DMS 273 treated with DMSO at 0.1 percent for 48 hours (cell line): ENCODE measurements around the gene RAB40C.

Source experiments
- DNase-seq: peaks from one replicate; lab custom pipeline; 2025; lab: John Stamatoyannopoulos, UW

The RAB40C gene

DNA sequence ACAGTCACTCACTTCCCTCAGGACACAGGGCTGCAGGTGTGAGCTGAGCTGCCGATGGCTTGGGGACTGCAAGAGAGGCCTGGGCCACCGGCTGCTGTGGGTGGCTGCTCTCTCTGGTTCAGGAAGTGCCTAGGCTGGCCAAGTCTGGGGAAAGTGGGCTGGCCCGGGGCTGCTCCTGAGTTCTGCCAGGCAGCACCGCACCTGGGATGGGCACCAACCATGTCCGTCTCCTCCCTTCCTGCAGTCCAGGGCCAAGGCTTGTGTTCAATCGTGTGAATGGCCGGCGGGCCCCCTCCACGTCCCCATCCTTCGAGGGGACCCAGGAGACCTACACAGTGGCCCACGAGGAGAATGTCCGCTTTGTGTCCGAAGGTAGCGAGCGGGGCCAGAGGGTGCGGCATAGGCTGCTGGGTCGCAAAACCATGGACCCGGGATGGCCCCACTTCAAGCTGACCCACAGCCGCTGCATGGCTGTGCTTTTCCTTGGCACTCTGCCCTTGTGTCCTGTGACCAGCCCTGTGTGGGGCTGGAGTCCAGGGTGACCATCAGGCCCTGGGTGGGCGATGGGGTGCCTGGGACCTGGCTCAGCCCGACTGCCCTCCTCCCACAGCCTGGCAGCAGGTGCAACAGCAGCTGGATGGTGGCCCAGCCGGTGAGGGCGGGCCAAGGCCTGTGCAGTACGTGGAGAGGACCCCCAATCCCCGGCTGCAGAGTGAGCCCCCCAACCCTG lies 57.5 kb downstream of the RAB40C start:
- DNase-seq: no peak

DNA sequence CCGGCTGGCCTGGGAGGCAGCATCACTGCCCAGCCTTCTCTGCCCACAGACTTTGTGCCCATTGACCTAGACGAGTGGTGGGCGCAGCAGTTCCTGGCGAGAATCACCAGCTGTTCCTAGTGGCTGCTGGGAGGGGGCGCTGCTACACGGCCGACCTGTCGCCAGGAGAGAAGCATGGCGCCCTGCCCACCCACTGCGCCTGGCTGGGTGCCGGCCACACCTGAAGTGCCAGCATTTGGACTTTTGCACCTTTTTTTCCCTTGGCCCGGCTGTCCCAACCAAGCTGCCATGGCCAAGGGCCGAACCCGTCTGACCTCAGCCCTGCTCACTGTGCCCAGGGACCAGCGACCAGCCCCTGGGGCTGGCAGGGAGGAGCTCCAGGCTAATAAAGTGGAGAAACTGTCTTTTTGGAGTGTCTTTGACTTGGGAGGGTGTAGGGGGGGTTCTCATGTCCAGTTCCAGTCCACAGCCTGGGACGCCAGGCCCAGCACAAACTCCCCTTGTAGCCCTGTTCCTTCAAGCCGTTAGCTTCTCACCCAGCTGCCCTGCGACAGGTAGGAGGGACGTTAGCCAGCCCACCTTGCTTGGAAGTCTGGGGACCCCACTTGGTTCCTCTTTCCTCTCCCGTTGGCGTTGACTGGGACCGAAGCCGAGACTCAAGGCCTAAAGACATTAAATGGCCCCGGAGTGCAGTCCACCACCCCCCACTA lies 58.4 kb downstream of the RAB40C start:
- no peak for DNase-seq

DNA sequence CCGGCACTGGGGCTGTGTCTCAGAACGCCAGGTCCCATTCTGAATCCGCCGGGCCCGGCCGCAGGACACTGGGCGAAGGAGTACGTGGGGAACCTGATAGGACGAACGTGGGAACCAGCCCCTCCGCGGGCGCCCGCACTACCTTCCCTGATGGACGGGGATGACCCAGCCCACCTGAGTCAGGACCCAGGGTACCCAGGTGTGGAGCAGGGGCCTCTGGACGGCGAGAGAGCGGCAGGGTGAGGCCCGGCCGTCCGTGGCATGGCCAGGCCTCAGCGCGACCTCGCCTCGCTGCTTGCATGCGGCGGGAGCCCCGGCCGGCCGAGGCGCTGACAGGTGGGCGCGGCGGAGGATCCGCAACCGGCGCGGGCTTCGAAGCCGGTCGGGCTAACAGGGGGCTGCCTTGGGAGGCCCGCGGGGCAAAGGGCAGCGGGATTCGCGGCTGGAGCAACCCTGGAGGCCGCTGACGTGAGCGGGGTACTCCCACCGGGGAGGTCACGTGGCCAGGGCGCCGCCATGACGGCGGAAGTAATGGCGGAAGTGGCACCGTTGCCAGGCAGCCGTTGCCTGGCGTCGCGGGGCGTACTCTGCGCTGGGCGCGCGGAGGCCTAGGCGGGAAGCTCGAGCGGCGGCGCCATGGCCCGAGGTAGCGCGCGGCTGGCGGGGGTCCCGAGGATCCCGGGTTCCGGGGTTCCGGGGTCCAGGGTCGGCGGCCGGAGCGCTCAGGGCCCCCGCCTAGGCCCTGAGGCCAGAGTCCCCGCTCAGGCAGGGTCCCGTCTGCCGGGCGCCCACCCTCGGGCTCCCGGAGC lies 59.1 kb downstream of the RAB40C start, which contains the start of gene WDR90:
Gene WDR90, plus strand, starts transcription at position 585 of the 809 bp plus-strand sequence. Its CDS starts 52 bp downstream, at position 637.
- peak; percentile 82 for DNase-seq

DNA sequence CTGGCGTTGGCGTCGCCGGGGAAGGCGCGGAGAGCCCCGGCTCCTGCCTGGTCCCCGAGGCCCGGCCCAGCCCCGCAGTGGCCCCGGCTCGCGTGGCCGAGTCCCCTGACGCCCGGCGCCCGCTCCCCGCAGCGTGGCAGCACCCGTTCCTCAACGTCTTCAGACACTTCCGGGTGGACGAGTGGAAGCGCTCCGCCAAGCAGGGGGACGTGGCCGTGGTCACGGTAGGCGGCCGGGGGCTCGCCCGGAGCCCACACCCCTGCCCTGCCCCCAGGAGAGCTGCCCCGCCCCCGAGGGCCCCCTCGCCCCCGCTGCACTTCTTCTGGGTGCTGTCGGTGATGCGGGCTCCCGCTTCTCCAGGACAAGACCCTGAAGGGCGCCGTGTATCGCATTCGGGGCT lies 59.8 kb downstream of the RAB40C start:
- DNase-seq: no peak

DNA sequence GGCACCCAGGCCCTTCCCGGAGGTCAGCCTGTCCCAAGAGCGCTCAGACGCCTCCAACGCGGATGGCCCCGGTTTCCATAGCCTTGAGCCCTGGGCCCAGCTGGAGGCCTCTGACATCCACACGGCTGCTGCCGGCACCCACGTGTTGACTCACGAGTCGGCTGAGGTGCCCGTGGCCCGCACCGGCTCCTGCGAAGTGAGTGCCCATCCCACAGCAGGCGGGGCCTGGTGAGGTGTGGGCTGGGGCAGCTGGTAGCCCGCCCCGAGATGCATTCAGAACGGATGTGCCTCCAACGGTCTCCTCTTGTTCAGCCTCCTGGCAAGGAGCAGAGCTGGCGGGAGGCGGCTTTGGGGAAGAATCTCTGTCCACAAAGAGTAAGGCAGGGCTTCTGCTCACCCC lies 62.0 kb downstream of the RAB40C start:
- DNase-seq: no peak

DNA sequence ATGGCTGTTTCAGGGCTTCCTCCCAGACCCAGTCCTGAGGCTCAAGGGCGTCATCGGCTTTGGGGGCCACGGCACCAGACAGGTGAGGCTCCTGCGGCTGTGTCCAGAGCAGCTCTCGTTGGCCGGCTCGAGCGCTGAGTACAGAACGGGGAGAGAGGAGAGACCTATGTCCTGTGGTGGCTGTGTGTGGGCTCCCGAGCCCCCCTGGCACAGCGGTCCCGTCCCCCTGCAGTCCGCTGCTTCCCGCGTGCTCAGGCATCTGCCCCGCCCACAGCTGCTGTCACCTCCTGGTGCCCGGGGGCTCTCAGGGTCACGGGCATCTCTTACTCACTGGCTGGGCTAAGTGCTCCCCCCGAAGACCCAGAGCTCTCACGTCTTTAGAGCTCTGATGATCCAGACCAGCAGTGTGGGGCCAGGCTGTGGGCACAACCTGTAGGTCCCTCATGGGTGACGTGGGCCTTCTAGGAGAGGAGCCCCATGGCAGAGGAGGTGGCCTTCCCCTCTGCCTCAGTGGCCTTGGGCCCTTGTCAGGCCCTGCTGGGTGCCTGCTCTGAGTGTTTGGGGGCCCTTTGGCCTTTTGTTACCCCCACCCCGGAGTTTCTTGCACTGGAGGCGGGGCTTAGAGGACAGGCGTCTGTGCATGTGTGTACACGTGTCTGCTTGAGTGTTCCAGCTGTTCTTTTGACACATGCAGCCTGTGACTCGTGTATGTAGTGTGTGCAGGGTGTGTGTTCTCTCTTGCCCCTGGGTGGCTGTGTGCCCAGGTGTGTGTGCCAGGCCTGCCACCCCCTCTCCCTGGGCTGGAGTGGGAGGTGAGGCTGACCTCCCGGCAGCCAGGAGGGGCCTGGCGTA lies 62.8 kb downstream of the RAB40C start:
- no peak for DNase-seq

DNA sequence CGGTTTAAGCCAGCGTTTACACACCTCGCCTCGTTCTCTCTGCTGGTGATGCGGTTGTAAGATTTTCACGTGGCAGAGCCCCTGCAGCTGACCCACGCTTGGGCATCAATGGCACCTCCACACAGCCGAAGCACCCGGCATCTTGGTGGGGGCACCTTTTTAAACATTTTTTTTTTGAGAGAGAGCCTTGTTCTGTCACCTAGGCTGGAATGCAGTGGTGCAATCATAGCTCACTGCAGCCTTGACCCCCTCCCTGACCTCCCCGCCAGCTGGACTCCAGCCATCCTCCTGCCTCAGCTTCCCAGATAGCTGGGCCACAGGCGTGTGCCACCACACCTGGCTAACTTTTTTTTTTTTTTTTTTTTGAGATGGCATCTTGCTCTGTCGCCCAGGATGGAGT lies 64.2 kb downstream of the RAB40C start:
- no peak for DNase-seq

DNA sequence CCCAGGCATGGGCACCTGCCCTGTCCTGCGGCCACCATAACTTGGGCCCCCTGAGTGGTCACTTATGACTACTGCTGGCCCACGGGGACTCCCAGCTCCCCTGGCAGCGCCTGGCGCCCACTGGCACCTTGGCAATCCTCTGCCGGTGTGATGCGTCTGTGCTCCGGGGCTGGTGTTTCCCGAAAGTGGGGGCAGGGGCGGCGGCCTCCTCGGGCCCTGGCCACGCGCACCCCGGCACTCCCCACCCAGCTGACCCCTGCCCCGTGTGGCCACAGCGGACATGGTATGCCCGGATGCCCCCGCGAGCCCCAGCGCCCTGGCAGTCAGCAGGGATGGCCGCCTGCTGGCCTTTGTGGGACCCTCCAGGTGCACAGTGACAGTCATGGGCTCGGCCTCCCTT lies 67.6 kb downstream of the RAB40C start:
- no peak for DNase-seq

DNA sequence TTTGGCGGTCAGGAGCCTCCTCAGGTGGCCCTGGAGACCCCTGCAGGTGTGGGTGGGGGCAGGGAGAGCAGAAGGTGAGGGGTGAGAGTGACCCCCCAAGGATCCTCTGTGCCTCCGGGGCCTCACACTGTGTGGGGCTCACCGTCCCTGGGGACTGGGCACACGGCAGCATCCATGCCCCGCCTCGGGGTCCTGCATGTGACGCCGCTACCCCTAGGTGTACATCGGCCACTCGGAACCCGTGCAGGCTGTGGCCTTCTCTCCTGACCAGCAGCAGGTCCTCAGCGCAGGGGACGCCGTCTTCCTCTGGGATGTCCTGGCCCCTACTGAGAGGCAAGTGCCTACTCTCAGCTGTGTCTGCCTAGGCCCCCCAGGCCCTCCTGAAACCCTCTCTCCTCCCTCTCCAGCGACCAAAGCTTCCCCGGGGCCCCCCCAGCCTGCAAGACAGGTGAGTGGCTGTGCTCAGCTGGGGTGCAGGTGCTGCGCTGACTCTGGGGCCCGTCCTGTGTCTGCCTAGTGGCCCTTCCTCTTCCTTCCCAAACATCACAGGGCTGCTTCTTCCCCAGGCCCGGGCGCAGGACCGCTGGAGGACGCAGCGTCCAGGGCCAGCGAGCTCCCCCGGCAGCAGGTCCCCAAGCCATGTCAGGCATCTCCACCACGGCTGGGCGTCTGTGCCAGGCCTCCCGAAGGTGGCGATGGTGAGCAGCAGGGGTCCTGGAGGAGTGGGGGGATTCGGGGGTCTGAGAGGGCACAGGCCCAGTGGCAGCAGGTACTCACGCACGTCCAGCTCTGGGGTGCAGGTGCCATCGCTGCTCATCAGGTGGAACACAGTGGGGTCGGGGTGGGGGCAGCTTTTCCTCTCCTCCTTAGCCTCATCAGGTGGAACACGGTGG lies 69.1 kb downstream of the RAB40C start:
- DNase-seq: no peak

DNA sequence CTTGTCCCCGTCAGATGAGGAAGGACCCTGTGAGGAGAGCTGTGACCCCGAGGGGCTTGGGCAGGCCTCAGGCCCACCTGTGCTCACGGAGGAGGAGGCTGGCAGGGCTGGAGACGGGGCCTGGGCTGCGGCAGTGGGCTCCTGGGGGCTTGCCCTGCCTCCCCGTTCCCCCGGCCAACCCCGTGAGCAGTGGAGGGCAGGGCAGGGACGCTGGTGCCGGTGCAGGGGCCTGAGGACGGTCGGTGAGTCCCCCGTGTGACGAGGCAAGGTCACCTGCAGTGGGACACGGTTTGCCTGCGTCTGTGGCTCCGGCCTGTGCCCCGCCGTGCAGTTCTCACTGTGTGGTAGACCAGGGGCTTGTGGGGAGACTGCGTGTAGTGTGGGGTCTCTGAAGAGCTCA lies 69.8 kb downstream of the RAB40C start:
- DNase-seq: no peak

DNA sequence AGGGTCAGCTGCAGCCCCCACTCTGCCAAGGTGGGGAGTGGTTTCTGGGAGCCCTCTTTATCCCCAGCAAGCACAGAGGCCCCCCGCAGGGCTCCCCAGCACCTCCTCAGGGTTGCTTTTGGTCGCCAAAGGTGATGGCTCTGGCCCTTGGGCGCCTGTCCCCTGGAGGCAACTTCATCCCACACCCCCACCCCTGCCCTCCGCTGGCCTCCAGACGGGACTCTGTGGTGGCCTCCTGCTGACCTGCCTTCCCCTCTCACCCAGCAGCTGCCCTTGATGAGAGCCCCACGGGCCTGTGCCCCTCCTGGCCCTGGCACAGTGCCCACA lies 70.2 kb downstream of the RAB40C start:
- DNase-seq: no peak

DNA sequence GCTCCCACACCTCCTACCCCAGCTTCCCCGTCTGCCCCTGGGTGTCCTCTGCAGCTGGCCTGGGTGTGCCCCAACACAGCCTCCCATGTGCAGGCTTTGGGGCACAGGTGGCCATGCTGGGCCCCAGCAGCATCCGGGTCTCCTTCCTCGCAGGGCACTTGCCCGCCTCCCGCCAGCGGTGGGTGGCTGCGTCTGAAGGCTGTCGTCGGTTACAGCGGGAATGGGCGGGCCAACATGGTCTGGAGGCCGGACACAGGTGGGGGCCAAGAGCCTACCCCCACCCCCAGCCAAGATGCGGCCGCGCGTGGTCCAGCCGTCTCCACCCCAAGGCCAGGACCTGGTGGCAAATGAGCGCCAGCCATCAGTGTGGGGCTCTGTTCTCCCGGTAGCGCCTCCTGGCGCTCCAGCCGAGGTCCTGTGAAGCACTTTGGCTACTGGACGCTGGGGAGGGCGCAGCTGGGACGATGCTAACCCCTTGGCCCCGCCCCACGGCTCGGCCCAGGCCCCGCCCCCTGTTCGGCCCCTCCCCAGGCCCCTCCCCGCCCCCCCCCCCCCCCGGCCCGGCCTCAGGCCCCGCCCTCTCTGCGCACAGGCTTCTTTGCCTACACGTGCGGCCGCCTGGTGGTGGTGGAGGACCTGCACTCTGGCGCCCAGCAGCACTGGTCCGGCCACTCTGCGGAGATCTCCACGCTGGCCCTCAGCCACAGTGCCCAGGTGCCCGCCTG lies 70.8 kb downstream of the RAB40C start:
- DNase-seq: no peak

DNA sequence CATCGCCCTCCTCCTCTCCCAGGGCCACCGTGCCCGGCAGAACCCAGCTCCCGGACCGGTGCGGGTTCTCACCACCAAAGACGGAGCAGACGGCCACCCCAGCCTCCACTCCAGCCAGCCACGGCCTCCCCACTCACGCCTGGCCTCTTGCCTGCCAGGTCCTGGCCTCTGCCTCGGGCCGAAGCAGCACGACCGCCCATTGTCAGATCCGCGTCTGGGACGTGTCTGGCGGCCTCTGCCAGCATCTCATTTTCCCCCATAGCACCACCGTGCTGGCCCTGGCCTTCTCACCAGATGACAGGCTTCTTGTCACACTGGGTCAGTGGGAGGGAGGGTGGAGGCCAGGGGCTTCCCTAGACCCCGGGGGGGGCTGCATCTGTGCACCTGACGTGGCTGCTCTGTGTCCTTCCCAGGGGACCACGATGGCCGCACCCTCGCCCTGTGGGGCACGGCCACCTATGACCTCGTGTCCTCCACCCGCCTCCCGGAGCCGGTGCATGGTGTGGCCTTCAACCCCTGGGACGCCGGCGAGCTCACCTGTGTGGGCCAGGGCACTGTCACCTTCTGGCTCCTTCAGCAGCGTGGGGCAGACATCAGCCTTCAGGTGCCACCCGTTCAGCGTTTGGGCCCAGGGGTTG lies 71.4 kb downstream of the RAB40C start:
- no peak for DNase-seq

DNA sequence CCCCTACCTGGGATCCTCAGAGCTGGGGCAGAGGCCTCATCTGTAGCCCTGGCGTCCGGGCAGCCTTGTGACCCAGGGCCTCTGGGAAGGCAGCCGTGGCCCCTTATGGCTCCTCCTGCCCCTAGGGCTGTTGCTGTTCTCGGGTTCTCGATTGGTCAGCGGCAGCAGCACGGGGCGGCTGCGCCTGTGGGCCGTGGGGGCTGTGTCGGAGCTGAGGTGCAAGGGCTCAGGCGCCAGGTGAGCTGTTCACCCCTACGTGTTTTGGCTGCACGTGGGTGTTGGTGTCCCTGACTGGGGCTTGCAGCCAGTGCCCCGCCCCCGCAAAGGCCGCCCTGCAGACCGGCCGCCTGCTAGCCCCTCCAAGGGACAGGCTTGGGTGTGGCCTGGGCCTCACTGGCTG lies 72.2 kb downstream of the RAB40C start:
- DNase-seq: no peak

DNA sequence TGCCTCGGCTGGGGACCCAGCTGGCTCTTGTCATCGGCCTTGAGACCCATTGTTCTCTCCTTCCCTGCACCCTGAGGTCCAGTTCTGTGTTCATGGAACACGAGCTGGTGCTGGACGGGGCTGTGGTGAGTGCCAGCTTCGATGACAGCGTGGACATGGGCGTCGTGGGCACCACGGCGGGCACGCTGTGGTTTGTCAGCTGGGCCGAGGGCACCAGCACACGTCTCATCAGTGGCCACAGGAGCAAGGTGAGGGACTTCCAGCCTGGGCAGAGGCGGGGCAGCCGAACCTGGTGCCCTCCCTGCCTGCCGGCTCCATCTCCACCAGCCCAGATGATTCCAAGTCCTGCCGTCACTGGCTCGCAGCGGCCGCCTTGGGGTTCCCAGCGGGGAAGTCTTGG lies 72.7 kb downstream of the RAB40C start:
- DNase-seq: no peak

DNA sequence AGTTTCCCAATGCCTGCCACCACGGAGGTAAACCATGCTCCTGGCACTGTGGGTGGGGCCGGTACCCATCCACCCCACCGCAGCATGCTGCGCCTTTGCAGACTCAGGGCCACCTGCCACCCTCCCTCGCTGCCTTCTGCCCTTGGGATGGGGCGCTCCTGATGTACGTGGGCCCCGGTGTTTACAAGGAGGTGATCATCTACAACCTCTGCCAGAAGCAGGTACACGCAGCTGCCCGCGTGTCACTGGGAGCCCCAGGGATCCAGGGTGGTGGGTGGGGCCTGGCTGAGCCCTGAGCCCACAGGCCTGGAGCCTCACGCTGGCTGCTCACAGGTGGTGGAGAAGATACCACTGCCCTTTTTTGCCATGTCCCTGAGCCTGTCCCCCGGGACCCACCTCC lies 76.7 kb downstream of the RAB40C start:
- DNase-seq: no peak

DNA sequence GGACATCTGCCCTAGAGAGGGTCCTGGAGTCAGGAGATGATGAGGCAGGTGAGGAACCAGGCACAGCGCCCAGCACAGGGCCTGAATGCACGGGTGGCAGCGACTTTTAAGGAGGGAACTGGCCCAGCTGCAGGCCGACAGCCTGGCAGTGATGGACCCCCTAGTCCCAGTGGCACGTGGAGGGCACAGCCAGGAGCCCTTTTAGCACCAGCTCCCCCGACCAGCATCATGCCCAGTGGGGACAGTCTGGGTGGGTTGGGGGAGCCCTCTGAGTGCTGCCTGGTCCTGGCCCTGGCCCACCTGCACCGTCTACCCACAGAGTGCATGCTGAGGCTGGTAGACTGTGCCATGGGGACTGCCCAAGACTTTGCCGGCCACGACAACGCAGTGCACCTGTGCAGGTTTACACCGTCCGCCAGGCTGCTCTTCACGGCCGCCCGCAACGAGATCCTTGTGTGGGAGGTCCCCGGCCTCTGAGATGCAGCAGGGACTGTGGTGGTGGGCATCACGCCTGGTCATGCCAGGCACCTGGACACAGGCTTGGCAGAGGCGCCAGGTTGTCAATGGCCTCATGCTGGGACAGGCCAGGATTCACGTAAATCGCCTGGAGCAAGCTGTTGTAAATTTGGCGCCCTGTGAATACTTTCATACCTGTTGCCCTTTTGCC lies 77.4 kb downstream of the RAB40C start:
- DNase-seq: no peak

DNA sequence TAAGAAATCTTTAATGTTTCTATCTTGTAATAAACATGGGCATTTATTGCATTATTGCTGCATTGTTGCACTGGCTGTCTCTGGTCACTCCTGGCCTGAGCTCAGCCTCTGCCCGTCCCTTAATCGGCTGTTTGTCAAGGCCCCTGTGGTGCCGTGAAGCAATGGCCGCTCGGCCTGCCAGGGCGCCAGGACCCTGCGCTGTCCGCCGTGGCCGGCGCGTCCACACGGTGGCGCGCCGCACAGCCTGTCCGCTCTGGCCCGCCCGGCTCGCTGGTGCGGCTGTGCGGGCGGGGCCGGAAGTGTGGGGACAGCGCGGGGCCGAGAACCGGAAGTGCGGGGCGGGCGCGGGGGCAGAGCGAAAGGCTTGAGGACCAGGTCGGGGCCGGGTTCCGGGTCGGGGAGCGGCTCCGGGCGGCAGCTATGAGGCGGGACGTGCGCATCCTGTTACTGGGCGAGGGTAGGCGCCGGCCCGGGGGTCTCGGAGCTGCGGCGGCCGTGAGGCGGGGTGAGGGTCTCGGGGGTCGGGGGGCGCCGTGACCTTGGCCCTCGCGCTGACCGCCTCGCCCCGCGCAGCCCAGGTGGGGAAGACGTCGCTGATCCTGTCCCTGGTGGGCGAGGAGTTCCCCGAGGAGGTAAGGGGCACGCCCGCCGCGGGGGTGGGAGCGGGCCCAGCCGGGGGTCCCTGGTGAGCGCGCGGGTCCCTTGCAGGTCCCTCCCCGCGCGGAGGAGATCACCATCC lies 78.1 kb downstream of the RAB40C start, which contains the start of gene RHOT2:
Gene RHOT2, plus strand, starts transcription at position 353 of the 739 bp plus-strand sequence. Its CDS starts 68 bp downstream, at position 421.
- peak; percentile 68 for DNase-seq
